HG03558 (cell line): ENCODE data around the gene MYOT.

Experiments
- ATAC-seq: cut with Tn5 transposase; IDR thresholded peaks from one replicate; pipeline ENCODE4 v1.9.1; 2021; ENCODE audit warnings: moderate number of reproducible peaks; ENCODE audit not compliant: unreplicated experiment; ENCODE audit errors: extremely low read depth

The MYOT gene, protein sequence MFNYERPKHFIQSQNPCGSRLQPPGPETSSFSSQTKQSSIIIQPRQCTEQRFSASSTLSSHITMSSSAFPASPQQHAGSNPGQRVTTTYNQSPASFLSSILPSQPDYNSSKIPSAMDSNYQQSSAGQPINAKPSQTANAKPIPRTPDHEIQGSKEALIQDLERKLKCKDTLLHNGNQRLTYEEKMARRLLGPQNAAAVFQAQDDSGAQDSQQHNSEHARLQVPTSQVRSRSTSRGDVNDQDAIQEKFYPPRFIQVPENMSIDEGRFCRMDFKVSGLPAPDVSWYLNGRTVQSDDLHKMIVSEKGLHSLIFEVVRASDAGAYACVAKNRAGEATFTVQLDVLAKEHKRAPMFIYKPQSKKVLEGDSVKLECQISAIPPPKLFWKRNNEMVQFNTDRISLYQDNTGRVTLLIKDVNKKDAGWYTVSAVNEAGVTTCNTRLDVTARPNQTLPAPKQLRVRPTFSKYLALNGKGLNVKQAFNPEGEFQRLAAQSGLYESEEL

DNA sequence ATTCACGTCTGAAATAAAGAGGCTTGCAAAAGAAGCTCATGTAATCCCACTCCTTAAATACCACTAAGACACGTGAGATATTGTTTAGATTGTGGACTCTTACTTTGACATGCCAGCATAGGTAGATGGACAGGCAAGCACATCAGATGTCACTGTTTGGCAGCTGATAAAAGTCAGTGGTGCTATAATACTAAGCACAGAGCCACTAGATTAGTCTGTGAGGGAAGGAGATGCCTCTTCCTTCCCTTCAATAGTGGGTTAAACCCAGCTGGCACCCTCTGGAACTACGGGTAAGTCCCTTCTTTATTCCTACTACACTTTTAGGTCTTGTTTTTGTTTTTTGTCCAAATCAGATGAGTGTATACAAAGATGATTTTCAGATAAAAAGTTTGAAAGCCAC is at the start of gene MYOT:
Gene MYOT, plus strand, starts transcription at position 197 of the 400 bp plus-strand sequence. CDS start 2,792 bp downstream, outside the sequence.
- ATAC-seq, result no peak

DNA sequence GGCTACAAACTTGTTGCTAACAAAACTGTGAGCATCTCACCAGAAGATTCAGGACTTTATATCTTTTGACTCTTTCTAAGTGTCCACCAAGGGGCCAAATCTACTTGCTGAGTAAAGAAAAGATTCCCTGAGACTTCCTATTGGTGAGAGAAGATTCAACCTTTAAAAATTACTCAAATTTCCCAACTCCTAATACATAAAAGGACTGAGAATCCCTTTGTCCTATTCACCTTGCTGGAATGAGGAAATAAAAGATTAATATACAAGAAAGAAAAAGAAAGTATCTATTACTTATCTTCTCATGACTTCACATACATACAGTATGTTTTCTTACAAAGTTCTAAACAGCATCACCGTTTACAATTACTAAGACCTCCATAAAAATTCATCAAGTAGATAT is 47.9 kb upstream of the MYOT start:
- no peak for ATAC-seq

DNA sequence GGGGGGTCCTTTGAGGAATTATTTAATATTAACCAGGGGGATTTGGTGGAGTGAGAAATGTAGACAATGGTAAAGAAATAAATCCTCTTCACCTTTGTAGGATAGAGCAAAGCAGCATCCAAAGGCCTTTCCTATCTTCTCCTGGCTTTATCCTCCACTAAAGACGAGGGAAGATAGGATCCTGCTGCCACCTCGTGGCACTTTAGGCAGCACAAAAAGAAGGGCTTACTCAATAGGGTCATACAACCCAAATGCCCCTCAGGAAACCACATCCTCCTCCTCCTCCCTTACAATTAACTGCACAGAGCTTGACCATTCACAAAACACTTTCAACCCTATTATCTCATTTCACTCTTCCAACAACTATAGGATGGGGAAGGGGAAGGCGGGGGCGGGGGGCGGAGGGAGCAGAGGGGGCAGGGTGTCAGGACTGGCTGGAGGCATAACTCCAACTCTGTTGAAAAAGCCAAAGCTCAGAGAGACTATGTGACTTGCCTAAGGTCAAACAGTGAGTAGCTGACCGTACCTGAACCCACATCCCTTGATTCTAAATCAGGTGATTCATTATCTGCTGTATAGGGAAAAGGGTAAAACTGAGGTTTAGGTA is 45.4 kb upstream of the MYOT start:
- no peak for ATAC-seq

DNA sequence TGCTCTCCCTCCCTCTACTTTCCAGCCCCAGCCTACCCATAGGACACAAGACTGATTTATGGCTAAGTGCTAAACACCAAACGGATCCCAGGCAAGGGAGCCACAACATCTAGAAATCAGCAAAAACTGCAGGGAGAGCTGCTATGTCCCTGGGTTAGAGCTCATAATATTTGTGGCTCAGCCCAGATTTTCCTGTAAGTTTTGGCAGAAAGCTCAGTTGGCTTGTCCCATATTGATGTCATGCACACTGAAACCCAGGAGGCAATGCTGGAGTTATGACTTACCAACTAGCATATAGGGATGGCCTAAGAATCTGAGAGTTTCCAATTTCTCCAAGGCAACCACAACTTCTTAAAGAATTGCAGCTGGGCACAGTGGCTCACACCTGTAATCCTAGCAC is 44.7 kb upstream of the MYOT start:
- no peak for ATAC-seq

DNA sequence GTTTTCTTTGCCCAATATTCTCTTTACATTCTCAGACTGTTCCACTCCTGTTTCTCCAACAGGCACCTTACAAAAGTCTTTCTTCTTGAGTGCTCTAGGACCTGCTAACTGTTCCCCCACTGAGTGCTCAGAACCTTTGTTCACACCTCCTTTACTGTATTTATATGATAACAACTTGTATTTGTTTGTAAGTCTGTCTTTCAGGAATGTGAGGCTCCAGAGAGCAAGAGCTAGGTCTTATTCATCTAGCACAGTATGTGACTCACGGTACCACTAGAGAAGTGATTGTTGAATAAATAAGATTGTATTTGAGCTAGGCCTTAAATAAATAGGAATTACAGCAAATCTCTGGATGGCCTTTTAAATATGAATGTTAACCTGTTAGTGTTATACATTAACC is 42.5 kb upstream of the MYOT start:
- ATAC-seq, result no peak

DNA sequence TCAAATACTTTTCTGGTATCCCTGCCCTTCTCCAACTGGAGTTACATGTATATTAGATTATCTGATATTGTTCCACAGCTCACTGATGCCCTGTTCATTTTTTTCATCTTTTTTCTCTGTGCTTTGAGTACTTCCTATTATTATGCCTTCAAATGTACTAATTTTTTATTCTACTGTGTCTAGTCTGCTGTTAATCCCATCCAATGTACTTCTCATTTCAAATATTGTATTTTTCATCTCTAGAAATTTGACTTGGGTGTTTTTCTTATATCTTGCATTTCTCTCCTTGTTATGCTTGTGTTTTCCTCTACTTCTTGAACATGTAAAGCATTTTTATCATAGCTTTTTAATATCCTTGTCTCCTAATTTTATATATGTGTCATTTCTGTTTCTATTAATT is 41.6 kb upstream of the MYOT start:
- no peak for ATAC-seq

DNA sequence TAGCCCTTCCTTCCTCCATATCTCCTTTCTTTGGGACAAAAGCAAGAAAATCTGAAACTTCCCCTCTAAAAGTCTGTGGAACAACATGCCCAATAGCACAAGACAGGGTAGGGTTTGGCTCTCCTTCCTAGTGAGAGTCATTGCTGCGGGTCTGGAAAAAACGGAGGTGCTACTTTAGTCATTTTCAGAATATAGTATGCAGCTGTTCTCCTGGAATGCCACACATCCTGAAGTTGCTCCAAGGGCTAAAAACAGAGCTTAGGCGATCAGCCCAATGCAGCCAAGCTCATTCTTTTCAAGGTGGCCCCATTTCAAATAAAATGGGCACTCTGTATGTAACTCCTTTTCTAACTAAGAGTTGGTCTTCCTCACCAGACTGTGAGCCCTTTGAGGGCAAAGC is 39.5 kb upstream of the MYOT start:
- ATAC-seq, result no peak

DNA sequence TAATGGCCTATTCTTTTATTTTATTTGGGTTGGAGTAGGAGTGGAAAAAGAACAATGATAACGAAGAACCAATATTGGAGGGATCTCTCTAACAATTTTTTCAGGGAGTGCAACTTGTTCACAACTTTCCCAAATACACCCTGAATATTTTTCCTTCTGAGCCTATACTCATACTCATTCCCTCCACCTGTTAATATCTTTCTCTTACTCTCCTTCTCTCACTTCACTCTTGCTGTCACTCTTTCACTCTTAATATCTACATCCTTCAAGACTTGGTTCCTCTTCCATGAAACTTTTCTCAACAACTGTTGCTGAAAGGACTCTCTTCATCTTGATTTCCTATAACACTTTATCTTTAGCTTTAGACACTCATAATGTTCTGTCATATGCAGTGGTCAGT is 39.0 kb upstream of the MYOT start:
- ATAC-seq, result no peak

DNA sequence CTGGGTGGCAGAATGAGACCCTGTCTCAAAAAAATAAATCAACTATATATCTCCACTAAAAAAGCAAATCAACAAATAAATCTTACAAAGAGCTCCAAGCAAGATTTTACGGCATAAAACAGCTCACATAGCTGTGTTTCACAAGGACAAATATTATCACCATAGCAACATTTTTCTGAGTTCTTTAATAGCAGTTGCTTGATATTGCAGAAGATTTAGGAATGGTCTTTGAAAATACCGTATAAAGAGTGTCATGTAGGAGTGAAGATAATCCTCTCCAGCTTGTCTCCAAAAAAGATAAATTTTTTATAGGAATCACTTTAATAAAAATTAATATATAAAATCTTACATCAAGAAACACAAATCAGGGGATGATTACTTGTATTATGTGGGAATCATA is 36.6 kb upstream of the MYOT start:
- no peak for ATAC-seq

DNA sequence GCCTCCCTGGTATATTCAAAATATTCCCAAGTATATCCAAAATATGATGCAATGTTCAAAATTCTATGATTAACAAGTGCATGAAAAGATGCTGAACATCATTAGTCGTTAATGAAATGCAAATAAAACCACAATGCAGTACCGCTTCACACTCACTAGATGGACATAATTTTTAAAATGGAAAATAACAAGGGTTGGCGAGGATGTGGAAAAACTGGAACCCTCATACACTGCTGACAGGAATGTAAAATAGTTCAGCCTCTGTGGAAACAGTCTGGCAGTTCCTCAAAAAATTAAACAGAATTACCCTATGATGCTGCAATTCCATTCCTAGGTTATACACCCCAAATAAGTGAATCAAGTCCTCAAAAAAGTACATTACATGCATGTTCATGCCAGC is 36.1 kb upstream of the MYOT start:
- no peak for ATAC-seq

DNA sequence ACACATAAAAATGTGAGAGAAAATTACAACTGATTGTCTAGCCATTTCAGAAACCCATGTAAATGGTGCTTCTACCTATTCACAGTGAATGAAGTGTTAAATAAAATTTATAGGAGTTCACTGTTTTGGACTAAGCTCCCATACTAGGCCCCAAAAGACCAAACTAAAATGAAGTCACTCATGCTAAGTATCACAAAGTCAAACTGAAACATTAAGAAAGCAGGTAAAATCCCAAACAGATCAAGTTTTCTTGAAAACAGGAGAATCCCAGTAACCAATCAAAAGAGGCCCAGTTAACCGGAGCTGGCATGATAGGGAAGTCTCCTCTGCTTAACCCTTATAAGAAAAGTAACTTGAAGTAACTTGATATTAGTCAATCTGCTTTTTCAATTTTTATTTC is 35.2 kb upstream of the MYOT start:
- no peak for ATAC-seq

DNA sequence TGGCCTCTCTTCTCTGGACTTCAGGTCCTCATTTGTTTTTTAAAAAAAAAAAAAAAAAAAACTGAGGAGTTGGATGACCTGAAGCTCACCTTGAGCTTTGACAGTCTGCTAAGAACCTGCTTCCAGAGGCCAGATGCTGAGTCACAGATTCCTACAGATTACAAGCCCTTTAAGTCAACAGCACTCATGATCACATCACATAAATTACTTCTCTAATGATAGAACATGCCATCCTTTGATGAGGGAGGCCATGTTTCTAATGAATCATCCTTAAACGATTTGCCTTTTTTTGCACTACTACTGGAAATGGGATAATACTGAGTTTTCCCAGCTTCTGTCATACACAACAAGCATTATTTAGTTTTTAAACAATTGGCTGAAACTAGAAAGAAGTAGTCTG is 34.2 kb upstream of the MYOT start:
- no peak for ATAC-seq

DNA sequence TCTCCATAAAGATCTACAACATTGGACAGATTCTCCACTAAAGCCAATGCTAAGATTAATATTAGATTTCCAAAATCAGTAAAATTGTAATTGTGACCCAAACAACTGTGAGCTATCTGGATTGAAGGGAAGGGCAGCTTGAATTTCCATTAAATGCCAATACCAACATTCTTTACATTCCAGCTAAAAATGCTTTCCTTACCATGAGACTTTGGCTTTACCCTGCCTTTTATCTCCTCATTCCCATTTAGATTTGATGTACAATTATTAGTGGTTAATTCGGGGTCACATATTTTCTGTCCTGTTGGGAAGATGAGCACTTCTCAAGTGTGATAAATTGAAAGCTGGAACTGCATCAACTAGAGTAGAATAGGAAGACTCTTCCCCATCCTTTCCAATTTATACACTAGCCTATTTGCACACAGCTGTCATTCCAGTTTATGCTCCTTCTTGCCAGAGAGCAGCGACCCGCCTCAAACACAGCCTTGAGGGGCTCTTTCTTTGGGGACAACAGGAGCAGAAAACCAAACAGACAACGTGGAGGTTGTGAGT is 33.1 kb upstream of the MYOT start:
- no peak for ATAC-seq

DNA sequence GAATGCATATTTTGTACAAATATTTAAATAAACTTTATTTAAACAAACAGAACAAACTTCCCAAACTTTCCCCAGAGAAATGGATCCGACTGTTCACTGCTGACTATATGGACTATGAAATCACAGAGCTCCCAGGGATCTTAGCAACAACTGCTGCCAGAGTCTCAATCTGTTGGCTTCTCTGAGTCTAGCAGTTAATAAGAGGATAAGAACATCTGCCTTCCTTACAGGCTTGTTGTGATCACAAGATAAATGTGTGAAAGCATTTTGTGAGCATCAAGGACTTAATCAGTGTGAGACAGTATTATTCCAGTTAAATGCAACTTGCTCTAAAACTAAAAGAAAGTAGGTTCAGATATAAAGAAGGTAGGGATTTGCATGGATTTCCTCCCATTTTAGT is 31.4 kb upstream of the MYOT start:
- ATAC-seq, result no peak

DNA sequence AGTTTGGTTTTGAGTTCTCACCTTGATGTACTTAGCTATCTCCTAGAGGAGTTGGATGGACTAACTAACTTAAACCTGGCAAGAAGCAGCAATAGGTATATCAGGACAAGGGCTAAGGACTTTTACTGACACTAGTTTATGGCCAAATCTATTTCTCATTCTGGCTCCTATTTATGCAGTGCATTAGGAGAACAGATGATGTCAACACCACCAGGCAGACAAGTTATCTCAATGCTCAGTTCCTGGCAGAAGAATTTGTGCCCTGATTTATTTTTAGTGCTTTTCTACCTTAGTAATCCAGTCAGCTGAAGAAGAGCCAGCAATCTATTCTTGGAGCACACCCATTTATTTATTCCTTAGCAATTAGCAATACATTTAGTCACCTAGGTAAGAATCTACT is 30.7 kb upstream of the MYOT start:
- ATAC-seq, result no peak

DNA sequence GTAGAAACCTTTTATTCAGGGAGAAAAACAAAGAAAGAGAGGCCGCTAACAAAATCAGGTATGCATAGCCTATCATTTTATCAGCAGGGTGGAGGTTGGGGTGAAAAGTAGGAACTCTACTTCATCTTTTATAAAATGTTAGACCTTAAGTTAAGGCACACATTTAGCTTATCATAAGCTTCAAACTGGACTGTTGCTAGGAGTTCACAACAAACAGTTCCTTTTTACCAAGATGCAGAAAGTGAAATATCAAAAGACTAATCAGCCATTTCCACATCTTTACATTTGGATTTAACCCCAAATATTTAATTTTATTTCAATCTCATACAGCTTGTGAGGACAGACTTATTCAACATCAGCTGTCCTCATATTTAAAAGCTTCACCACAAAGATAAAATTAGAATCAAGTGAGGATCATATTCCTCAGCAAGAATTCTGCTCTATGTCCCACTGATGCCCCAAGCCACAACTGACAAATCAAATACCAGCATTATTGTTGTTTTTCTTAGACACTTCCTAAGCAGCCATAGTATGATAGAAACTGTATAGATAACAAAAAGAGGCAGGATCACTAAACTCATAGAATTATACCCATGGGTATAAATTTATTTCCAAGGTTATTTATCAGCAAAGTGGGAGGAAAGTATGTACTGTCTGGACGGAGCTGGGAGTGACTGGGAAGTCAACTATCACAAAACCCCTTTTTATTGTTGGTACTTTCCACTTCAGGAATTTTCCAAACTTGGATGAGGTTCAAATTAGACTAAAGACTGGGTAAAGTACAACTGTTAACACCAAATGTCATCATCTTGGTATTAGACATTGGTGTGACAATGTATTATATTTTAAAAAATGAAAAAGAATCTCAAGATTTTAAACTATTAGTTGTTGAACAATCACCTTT is 29.9 kb upstream of the MYOT start:
- no peak for ATAC-seq

DNA sequence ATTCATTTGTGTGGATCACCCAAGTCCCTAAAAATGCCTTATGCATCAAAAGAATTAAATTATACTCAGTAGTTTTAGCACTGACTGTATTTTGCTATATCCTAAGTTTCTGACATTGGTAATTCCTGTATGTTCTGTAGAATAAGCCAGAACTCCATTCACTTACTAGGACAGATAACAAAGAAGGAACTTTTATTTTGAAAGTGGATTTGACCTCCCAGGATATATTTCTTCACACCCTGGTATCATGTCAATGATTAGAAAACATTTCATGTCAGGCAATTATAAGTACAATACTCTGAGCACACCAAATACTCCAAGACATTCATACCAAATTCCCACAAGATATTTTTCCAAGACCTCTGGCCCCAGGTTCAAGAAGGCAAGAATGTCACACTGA is 28.7 kb upstream of the MYOT start:
- no peak for ATAC-seq

DNA sequence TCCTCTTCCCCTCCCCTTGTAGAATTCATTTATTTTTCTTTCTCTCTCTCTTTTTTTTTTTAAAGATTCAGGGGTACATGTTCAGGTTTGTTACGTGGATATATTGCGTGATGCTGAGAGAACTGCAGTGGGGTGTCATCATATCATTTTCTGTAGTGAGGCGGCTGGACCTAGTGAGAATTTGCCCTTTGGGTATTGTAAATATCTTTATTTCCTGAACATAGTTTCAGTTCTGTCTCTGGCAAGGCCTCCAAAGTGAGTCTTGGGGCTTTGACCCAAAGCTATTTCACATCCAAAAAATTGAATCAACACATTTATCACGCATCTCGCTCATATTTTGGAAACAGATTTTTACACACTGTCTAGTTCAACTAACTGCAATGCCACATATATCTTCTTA is 25.4 kb upstream of the MYOT start:
- no peak for ATAC-seq

DNA sequence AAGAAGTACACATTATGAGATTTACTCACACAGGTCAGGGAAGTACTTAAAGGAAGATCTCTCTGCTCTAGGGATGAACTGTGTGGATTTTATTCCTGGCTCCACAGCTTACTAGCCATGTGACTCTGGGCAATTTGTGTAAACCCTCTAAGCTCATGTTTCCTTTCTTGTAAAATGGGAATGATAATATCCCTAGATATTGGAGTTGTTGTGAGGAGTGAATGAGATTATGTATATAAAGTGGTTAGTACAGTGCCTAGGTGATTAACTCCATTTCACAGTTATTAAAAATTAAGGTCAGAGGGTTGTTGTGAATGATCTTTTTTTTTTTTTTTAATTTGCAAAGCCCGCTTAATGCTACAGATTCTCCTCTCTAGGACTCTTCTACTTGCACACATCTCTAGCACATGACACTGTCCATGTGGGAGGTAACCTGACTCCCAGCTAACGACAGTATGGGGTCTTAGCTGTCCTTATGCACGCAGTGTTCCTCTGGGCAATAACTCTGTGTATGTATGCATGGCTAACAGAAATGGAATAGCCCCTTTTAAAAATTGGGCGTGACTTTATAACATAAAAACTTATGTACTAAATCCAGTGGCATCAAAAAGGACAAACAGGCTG is 23.9 kb upstream of the MYOT start:
- ATAC-seq, result no peak

DNA sequence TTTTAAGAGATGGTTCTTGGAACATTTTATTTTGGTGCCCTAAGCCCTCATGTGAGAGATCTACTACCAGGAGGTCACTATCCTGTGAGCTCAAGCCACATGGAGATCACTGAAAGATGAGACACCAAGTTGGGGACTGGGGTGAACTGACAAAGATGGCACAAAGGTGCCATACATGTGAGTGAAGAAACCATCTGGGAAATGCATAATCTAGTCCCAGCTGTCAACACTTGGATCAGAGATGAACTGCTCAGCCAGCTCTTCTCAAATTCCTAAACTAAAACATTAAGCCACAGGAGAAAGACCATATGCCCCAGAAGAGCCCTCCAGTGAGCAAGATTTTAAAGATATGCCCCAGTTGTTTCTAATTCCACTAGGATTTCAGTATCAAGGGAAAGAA is 22.2 kb upstream of the MYOT start:
- no peak for ATAC-seq
